NOMO-1 (cell line): ENCODE measurements around the gene LAMC2.

ENCODE experiments used
- DNase-seq, 2 experiments: peaks; one replicate each; lab custom pipeline; 2025; ENCODE audit not compliant: unreplicated experiment in 2 of 2; lab: John Stamatoyannopoulos, UW

Gene LAMC2

DNA sequence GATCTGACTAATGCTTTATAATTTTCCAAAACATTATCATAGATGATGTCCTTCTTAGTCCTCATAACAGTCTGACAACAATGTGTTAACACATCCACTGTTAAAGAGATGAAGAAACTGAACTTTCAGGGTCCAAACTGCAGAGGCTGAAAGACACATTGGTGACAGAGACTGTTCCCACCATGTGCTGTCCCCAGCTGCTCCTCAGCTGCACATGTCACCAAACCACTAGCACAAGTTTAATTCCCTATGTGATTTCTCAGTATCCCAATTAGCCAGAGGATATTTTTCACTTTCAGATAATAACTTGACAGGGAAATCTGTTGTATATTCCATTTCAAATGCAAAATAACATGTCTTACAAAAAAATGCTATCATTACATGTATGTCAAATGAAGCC, 24.6 kb downstream of the LAMC2 start:
- no peak for DNase-seq

DNA sequence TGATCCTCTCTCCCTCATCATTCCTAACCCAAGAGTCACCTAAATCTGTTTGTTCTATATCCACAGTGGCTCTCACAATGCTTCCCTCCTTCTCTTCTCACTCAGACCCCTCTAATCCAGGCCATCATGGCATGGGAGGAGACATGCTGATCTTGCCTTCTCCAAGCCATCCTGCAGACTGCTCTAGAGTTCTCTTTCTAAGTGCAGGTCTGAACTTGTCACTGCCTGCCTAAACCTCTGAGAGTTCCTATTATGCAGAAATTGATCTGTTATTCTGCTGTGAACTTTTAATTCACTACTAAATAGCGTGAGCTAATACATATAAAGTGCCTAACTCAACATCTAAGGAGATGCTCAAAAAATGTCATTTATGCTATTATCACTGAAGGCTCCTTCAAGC, 26.8 kb downstream of the LAMC2 start:
- no peak for DNase-seq

DNA sequence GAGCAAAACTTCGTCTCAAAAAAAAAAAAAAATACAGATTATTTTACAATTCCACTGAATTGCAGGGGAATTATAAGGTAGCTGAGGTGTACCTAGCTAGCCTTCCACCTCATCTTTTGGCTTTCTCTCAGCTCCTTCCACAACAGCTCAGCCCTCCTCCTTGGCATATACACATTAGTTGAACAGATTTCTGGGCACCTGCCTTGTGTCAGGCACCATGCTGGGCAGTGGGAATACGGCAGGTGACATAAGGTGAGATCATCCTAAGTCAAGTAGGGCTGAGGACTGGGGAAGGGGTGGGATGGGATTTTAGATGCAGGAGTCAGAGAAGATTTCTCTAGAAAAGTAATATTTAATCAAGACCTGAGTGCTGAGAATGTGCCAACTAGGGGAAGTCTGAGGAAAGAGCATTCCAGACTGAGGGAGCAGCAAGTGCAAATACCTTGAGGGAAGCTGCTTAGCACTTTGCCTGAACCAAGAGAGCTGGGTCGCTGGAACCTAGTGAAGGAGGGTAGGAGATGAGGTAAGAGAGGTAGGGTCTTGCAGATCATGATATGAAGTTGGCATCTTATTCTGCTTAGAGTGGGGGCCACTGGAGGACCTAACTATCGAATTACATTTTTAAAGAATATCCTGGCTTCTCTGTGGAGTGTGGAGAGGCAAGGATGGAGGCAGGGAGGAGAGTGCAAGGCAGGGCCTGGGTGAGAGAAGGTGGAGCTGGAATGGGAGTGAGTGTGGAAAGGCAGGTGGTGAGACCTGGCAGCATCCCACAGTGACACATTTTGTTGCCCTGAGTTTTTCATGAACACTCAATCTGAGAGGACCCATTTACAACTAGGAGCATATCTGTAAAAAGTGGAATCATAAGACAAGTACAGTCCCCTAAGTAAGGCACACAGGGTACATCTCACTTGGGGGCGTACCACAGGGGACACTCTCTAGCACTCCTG, 28.2 kb downstream of the LAMC2 start:
- DNase-seq = no peak

DNA sequence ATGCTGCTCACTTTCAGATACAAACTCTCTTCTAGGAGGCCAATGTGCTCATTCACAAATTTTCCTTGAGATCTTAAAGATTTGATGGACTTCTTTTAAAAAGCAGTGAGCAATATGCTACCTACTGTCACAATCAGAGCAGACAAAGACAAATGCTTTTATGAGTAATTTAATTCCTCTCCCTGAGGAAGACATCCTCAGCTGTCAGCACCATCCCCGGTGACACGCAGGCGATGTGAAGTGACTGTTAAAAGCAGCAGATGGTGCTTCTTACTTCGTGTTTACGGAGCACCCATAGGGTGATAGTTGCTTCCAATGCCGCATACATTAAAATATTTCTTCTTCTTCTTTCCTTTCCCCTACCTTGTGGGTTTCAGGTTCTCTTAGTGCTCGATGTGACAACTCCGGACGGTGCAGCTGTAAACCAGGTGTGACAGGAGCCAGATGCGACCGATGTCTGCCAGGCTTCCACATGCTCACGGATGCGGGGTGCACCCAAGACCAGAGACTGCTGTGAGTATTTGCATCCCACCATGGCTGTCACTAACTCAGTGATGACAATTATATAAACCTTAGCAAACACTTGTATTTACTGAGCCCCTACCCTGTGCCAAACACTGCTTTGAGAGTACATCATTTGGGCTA, 29.1 kb downstream of the LAMC2 start:
- no peak for DNase-seq

DNA sequence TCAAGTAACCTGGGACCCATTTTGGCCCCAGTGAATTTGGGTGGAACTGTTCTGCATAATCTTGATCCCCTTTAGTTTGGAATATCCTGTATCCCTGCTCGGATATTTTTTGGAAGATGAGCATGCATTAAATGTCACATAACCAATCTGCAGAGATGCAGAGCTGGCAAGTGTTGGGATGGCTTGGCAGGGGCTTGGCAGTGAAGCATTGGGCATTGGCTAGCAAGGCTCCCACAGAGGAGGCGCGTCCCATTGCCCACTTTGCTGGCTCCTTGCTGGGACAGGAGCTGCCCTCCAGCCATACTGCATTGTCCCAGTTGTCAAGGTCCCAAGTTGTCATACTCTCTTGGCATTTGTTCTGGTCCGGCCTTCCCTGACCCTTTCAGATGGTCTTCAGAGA, 29.9 kb downstream of the LAMC2 start:
- no peak for DNase-seq

DNA sequence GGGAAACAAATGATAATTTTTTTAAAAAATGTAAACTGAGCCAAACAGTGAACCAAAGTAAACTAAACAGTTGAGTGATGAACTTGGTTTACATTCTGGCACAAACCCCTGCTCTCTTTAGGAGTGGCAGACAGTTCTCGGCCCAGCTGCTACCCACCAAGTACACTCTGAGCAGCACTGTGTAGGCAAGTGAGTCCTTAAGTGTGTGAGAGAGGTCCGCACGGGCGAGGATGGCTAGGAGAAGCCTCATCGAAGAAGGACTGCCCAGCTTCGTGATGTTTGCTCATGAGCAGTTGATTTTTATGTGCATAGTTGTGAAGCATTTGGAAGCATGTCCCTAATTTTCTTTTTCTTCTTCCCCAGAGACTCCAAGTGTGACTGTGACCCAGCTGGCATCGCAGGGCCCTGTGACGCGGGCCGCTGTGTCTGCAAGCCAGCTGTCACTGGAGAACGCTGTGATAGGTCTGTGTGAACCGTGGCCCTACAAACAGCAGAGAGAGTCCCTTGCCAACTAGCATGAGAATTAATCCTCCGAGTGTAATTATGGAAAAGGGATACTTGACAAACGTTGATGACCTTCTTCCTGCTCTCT, 32.1 kb downstream of the LAMC2 start:
- no peak for DNase-seq

DNA sequence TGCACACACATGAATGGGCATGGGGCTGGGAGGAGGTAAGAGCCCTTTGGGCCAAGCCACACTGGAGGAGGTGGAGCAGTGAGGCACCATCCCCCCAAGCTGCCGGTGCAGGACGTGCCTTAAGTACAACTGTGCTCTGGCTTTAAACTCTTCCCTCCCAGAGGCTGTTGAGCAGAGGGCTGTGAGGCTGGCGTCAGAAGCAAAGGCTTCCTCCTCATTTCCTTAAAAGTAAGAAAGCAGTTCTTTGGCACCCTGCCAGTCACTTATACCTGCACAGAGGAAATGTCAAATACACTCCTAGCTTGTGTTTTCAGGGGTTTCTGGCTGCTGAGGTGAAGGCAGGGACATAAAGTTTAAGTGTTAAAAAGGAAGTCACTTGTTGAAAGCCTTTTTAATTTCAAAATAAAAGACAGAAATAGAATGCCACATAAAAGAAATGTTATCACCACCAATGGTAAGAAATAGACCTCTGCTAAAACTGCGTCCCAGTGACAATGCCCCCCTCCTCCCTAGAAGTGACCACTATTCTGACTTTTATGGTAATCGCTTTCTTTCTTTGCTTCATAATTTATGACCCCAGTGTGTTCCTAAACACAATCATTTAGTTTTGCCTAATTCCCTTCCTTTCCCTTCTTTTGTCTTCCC, 33.0 kb downstream of the LAMC2 start:
- DNase-seq = peak; percentile 7 to 12

DNA sequence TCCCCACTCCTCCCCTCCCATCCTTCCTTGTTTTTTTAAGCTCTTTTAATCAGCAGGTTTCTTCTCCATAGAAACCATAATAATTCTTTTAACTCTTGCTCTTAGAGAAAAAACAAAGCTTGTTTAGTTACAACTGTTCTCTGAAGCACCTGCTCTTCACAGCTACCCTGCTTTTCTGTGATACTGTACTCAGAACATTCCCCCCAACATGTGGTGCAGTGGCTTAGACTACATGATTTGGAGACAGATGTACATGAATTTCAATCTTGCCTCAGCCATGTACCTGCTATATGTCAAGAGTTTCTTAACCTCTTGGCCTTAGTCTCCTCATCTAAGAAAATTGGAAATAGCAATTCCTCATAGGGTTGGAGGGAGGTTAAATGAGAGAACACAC, 33.5 kb downstream of the LAMC2 start:
- DNase-seq = no peak

DNA sequence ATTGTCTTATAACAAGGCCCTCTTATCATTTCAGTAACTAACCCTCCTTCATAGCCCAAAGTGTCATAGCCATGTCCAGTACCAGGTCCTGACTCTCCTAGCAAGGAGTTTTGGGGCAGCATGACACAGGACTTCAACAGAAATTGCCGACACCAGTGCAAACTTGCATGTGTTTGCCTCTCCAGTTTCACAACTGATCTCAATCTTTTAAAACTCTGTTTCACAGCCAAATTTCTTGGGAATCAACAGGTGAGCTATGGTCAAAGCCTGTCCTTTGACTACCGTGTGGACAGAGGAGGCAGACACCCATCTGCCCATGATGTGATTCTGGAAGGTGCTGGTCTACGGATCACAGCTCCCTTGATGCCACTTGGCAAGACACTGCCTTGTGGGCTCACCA, 36.8 kb downstream of the LAMC2 start:
- DNase-seq = no peak

DNA sequence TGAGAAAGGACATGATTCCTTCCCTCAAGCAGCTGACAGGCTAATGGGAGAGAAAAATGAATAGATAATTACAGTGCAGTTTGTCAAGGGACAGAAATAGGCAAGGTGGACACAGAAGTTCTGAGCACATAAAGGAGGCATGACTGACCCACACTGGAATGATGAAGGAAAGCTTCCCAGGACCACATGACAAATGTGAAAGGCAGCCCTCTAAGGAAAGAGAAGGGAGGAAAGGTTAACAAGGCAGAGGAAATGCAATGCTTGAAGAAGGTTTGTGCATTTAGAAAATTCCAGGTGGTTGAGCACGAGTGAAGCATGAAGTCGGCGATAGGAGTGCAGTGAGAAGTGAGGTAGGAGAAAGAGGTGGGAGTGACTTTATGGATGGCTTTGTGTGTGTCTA, 37.4 kb downstream of the LAMC2 start:
- no peak for DNase-seq

DNA sequence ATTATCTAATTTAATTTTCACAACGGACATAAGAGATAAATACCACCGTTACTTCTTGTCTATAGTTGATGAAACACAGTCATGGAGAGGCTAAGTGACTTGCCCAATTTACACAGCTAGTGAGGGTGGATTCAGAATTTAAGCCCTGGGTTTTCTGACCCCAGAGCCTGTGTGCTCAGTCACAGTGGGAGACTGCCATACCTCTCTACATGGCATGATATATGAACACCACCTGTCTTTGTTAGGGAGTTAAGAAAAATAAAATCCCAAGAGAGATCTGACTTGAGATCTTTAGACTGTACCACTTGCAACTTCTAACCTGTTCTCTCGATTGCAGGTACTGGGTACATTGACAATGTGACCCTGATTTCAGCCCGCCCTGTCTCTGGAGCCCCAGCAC, 40.3 kb downstream of the LAMC2 start:
- no peak for DNase-seq

DNA sequence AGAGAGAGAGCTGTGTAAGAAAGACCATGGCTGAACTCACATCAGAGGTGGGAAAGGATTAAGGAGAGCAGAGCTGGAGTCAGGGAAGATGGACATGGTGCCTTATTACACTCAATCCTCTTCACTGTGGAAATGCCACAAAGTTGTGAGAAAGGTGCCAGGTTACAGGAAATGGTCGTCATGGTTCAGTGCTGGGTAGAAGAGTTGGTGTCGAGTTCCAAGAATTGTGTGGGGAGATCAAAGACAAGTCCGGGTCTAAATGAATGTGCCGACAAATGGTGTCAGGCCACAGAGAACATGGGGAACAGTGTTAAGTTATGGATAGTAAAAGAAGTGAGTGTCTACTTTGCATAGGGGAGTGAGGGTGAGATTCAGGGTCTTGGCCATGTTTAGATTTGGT, 40.9 kb downstream of the LAMC2 start:
- no peak for DNase-seq

DNA sequence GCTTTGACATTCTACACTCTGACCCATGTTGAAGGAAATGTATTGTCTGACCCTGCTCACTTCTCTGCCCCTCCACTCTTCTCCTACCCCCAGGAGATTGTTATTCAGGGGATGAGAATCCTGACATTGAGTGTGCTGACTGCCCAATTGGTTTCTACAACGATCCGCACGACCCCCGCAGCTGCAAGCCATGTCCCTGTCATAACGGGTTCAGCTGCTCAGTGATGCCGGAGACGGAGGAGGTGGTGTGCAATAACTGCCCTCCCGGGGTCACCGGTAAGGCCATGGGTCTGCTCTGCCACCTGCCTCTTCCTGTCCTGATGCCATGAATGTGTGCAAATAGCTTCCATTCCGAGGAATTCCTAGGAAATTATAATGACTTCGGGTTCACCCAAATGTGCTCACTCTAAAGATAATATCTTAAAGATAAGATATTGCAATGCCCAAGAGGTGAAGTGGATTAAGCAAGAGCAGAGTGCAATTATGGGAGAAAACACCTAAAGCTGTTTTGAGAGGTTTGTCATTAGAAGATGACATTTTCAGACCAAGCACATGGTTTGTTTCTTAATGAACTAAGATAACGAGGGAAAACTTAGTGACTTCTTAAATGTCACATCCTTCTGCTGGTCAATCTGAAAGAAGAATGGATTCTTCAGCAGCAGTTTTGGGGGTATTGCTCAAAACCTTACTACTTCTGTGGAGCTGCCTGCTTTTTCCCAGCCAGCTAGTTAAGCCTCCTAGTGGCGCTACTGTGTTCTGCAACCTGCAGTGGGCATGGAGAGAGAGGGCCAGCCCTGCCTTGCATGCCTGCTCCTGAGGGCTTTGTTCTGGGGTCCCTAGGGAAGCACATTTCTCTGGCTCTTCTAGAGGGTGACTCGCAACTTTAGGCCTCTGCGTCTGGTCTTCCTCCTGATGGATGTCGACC, 41.6 kb downstream of the LAMC2 start:
- no peak for DNase-seq

DNA sequence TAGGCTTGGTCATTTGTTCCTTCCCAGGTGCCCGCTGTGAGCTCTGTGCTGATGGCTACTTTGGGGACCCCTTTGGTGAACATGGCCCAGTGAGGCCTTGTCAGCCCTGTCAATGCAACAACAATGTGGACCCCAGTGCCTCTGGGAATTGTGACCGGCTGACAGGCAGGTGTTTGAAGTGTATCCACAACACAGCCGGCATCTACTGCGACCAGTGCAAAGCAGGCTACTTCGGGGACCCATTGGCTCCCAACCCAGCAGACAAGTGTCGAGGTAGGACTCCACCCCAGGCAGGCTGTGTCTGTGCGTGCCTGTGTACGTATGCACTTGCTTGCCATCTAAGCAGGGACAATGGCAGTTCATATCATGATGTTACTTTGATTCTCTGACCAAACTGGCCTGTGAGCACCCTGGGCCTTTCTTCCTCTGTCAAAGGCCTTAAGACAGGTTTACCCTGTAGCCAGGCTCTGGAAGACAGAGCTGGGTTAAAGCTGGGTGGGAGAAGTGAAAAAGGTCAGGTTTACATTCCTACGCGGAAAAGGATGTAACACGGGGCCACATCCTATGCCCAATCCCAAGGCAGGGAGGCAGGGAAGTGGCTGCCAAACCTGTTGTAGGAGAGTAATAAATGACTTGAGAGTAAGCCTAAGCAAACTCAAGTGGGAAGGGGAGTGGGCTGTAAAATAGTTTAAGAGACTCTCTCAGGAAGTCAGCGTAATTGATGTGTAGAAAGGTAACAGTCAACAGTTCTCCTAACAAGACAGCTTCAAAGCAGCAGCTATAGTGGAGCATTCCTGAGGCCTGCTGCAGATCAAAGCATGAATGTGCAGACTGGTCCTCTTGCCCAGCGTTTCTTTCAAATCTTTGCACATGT, 42.5 kb downstream of the LAMC2 start:
- DNase-seq = no peak

DNA sequence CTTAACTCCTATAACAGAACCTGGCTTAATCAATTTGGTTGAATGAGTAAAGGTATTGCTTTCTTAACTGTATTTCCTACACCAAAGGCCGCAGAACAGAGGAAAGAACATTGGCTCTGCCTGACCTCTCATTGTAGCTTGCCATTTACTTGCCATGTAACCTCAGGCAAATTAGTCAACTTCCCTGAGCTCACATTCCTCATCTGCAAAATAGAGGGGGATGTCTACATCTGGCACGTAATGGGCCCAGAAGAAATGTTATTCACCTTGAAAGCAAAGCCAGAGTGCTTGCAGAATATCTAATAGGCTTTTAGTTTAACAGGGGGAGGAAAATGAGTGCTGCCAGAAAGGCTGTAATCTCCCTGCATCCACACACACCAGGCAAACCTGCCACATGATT, 44.3 kb downstream of the LAMC2 start:
- DNase-seq = no peak

DNA sequence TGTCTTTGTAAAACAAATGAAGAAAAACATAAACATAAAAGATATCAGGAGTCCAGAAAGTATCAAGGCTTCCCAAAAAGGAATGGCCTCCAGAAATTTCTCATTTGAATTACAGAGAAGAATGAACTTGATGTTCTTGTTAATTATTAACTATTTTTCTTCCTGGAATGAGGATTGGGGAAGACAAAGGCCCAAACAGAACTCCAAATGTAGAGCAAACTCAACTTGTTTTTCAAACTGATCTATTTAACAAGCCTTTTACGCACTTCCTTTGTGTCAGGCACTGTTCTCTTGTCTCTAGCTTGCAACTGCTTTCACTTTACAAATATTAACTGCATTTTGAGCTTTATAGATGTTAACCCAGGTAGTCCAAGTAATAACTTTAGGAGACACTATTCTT, 45.5 kb downstream of the LAMC2 start:
- DNase-seq = no peak

DNA sequence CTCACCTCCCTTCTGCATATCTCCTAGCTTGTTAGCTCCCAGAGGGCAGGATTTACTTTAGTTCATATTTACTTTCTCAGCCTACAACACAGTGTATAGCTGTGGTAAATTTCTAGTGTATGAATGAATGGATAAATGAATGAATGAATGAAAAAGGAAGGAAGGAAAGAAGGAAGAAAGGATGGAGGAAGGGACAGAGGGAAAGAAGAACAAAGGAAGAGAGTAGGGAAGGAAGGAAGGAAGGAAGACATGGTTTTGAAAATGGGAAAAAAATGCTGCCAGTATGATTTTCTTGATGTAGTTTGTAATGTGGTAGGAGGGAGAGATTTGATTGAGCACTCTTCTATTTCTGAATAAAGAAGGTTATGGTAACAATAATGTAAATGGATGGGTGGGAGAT, 47.0 kb downstream of the LAMC2 start:
- no peak for DNase-seq

DNA sequence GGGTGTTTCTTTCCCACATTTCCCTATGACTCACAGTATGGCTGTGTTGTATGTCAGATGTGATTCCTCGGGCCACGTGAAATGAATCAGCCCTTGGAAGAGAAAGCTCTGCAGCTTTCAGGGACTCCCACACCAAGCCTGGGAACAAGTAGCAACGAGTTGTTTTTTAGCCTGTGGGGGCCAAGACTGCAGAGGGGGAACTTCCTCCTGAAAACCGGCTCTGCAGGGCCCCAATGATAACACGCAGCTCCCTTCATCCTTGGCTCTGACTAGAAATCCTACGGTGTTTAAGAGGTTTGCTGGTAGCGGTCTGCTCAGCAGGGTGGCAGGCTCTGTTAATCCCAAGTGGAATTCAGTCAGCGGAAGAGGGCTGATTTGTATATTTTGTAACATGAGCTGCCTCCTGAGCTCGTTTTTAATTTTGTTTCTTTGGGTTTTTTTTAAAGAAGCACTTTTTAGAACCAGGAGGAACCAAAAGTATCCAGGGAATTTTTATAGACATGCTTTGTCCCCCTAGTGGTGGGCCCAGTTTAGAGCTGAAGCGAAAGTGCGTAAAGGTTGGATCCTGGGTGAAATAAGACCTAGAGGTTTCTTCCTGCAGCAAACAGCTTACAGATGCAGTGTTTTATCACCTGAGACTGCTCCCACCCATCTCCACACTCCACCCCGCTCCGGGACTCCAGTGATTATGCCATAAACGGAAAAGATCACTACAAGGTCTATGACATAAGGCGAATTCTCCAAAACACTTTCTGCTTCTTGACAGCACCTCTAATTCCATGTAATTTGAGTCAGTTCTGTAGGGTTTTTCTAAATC, 48.8 kb downstream of the LAMC2 start:
- no peak for DNase-seq

DNA sequence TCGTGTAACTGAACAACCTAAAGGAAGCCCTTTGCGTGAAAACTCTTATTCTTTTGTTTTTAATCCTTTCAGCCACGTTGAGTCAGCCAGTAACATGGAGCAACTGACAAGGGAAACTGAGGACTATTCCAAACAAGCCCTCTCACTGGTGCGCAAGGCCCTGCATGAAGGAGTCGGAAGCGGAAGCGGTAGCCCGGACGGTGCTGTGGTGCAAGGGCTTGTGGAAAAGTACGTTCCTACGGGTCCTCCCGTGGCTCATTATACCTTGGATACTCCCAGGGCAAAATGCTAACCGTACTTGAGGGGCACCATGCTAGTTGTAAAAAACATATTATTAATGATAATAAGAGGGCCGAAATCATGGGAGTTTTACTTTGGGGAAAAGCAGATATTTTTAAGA, 49.4 kb downstream of the LAMC2 start:
- no peak for DNase-seq
